Keratinocyte (primary cell): ENCODE measurements around the gene DCP2.

ENCODE experiments used
- EZH2 ChIP-seq: IDR thresholded peaks from one replicate; pipeline ENCODE4 v1.6.1; 2012; ENCODE audit warnings: inconsistent platforms, mild to moderate bottlenecking, low read length, moderate library complexity
- TF ChIP-seq, protein P1 (sequence below), 3 experiments: IDR thresholded peaks in 1 of 3; conservative IDR thresholded peaks in 1 of 3; optimal IDR thresholded peaks in 1 of 3; 2 replicates in 2 of 3; 3 replicates in 1 of 3; pipeline versions ENCODE3 to v1.5.1; 2011; ENCODE audit warnings: low read length in 3 of 3, mild to moderate bottlenecking in 3 of 3, moderate library complexity in 2 of 3, control low read depth in 1 of 3, inconsistent platforms in 1 of 3; ENCODE audit not compliant: insufficient read depth in 2 of 3; ENCODE audit errors: extremely low read depth in 1 of 3

DNA sequence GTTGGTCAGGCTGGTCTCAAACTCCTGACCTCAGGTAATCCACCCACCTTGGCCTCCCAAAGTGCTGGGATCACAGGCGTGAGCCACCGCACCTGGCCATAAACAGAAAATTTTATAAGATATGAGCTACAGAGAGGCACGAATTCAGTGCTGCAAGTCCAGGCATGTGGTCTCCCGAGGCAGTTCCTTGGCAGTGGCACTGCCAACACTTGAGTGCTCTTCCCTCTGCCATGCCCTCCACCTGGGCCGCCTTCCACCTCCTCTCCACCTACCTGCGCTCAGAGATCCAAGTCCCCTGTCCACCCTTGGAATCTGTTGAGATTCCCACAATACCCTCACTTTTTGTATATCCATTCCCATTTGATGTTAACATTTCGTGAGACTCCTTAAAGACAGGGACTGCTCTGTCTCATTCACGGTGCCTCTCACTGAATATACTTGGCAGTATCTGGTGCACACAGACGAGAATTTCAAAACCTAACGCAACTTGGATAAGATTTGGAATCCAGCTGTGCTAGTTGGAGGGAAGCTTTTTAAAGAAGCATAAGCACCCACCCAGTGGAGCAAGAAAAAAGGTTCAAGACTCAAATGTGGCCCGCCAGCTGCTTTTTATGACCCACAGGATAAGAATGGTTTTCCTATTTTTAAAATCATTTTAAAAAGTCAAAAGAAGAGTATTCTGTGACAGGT lies 68.3 kb downstream of the DCP2 start:
- TF ChIP-seq, protein P1, sequence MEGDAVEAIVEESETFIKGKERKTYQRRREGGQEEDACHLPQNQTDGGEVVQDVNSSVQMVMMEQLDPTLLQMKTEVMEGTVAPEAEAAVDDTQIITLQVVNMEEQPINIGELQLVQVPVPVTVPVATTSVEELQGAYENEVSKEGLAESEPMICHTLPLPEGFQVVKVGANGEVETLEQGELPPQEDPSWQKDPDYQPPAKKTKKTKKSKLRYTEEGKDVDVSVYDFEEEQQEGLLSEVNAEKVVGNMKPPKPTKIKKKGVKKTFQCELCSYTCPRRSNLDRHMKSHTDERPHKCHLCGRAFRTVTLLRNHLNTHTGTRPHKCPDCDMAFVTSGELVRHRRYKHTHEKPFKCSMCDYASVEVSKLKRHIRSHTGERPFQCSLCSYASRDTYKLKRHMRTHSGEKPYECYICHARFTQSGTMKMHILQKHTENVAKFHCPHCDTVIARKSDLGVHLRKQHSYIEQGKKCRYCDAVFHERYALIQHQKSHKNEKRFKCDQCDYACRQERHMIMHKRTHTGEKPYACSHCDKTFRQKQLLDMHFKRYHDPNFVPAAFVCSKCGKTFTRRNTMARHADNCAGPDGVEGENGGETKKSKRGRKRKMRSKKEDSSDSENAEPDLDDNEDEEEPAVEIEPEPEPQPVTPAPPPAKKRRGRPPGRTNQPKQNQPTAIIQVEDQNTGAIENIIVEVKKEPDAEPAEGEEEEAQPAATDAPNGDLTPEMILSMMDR (optimal IDR thresholded peaks at IDR 0.05 in 1 of 3, IDR thresholded peaks at IDR 0.05 in 1 of 3, conservative IDR thresholded peaks at IDR 0.05 in 1 of 3; ENCODE audit: extremely low read depth in 1 of 3, insufficient read depth in 2 of 3, low read length in 3 of 3), result no peak
- TF ChIP-seq EZH2, result no peak
